ENCODE results near the gene NUAK2.
A peak's percentile ranks its signal among the peaks of the same experiment; 100 is the strongest.
"Not testable (repeated sequence)": the region's sequence is repeated elsewhere in the genome, so short reads cannot be mapped to it uniquely, and the experiment has no call there.

The NUAK2 gene

DNA sequence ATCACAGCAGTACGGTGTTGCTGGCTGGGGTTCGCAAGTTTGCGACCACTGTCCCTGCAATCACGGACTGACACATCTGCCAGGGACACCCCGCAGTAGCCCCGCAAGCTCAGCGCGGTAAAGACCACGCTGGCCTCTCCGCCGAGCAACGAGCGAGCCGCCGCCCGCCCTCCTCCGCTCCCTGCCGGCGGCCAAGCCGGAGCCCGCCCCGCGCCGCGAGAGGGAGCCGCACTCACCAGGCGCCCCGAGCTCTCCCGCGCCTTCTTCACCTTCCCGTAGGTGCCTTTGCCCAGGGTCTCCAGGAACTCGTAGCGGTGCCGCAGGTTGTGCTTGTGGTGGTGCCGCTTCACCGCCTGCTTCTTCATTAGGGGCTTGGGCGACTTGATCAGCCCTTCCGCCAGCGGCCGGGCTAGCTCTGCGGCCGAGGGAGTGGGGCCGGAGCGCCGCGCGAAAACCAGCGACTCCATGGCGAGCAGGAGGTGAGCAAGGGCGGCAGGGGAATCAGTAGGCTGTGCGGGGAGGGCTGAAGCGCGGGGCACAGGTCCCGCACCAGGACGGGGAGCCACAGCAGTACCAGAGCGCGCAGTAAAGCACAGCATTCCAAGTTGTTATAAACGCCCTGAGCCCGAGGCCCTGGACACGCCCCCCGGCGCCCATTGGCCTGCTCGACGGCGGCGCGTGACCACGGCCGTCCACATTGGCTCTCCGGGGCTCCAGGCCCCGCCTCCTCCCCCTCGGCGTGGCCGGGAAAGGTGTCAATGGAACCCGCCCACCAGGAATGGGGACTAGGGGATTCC lies at the start of gene NUAK2:
Gene NUAK2 (minus strand): TSS at position 584 of the 797 bp plus-strand sequence. CDS start 117 bp downstream, at position 467.
- Histone ChIP-seq H3K27ac (ENCODE audit: low read depth, low read length) (peak within 1 kb of the TSS; percentile 65), H3K4me1 (ENCODE audit: control insufficient read depth in 5 of 5, insufficient read depth in 5 of 5, low read length in 5 of 5) (peaks cover 7 to 60% (median 45%) of the 10 kb centered on the region in 5 donors), H3K36me3 (ENCODE audit: control insufficient read depth in 5 of 5, insufficient read depth in 5 of 5, low read length in 5 of 5) (no peaks in the 10 kb centered on the region), H3K4me3 (ENCODE audit: low read depth in 1 of 5, low read length in 5 of 5) (peak within 1 kb of the TSS; percentile 77 to 93 (median 82)), H3K9me3 (ENCODE audit: control insufficient read depth in 5 of 5, low read length in 5 of 5) (no peaks in the 10 kb centered on the region), H3K9ac (ENCODE audit: low read length in 5 of 5) (peak within 1 kb of the TSS in 4 of 5 donors; percentile 80 to 86 (median 83)), H3K27me3 (ENCODE audit: control insufficient read depth in 5 of 5, insufficient read depth in 4 of 5, low read length in 5 of 5) (no peaks in the 10 kb centered on the region)

DNA sequence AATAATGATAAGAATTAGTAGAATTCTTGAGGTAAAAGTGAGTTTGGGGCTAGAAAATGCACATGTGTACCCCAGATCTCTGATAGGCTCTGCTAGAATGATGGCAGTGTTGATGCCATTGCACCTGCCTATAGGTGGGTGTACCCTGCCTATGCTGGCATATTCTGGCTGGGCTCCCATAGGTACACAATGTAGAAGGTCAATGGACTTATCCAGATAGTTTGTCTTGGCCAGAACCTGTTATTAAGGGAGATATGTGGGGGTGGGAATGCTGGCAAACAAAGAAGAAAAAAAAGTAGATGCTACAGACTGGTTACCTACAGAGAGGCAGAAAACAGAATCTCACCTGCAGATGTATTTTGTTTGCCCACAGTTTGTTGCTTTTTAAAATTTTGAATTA lies 49.2 kb upstream of the NUAK2 start:
- Histone ChIP-seq H3K36me3 (ENCODE audit: control insufficient read depth in 5 of 5, insufficient read depth in 5 of 5, low read length in 5 of 5) (no peaks in the 10 kb centered on the region), H3K9me3 (ENCODE audit: control insufficient read depth in 5 of 5, low read length in 5 of 5) (peaks cover 0 to 3% (median 0%) of the 10 kb centered on the region in 5 donors), H3K27me3 (ENCODE audit: control insufficient read depth in 5 of 5, insufficient read depth in 4 of 5, low read length in 5 of 5) (peaks cover 3 to 29% (median 19%) of the 10 kb centered on the region in 5 donors), H3K9ac (ENCODE audit: low read length in 5 of 5) (no peak overlapping the region), H3K4me3 (ENCODE audit: low read depth in 1 of 5, low read length in 5 of 5) (no peak overlapping the region), H3K27ac (ENCODE audit: low read depth, low read length) (no peak overlapping the region), H3K4me1 (ENCODE audit: control insufficient read depth in 5 of 5, insufficient read depth in 5 of 5, low read length in 5 of 5) (no peaks in the 10 kb centered on the region)

DNA sequence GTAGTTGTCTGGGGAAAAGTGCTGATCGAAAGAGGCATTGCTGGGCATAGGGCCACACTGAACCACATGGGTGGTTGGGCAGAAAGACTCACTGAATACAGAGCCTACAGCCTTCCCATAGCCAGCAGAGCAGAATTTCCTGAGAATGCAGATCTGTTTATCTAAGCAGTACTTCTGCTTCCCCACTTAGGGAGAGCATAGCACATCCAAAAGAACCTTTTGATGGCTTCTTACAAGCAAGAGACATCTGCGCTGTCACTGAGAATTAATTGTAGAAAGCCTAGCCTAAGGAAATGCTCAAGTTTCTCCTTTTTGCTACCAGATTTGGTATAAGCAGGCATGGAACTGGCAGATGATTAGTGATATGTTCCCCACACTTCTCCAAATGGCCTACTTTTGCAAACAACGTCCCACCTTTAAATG lies 48.2 kb upstream of the NUAK2 start:
- H3K9ac ChIP-seq (ENCODE audit: low read length in 5 of 5): no peak overlapping the region
- H3K27ac ChIP-seq (ENCODE audit: low read depth, low read length): no peak overlapping the region
- no peak overlapping the region for H3K4me3 ChIP-seq (ENCODE audit: low read depth in 1 of 5, low read length in 5 of 5)
- H3K36me3 ChIP-seq (ENCODE audit: control insufficient read depth in 5 of 5, insufficient read depth in 5 of 5, low read length in 5 of 5): no peaks in the 10 kb centered on the region
- H3K4me1 ChIP-seq (ENCODE audit: control insufficient read depth in 5 of 5, insufficient read depth in 5 of 5, low read length in 5 of 5): no peaks in the 10 kb centered on the region
- H3K9me3 ChIP-seq (ENCODE audit: control insufficient read depth in 5 of 5, low read length in 5 of 5): peaks cover 0 to 3% (median 0%) of the 10 kb centered on the region in 5 donors
- H3K27me3 ChIP-seq (ENCODE audit: control insufficient read depth in 5 of 5, insufficient read depth in 4 of 5, low read length in 5 of 5): peaks cover 3 to 29% (median 14%) of the 10 kb centered on the region in 5 donors

DNA sequence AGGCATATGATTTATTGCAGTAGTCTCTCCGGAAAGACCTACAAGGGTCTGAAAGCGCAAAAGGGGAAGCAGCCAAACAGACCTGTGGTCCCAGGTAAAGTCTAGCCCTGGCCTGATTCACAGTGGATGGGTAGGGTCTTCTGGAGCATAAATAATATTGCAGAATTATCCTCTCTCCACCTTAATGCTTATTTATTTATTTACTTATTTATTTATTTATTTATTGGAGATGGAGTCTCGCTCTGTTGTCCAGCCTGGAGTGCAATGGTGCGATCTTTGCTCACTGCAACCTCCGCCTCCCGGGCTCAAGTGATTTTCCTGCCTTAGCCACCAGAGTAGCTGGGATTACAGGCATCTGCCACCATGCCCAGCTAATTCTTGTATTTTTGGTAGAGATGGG lies 46.9 kb upstream of the NUAK2 start:
- Histone ChIP-seq H3K27me3 (ENCODE audit: control insufficient read depth in 5 of 5, insufficient read depth in 4 of 5, low read length in 5 of 5) (peaks cover 0 to 17% (median 5%) of the 10 kb centered on the region in 5 donors), H3K4me1 (ENCODE audit: control insufficient read depth in 5 of 5, insufficient read depth in 5 of 5, low read length in 5 of 5) (no peaks in the 10 kb centered on the region), H3K9me3 (ENCODE audit: control insufficient read depth in 5 of 5, low read length in 5 of 5) (peaks cover 0 to 3% (median 0%) of the 10 kb centered on the region in 5 donors), H3K4me3 (ENCODE audit: low read depth in 1 of 5, low read length in 5 of 5) (no peak overlapping the region), H3K9ac (ENCODE audit: low read length in 5 of 5) (no peak overlapping the region), H3K27ac (ENCODE audit: low read depth, low read length) (no peak overlapping the region), H3K36me3 (ENCODE audit: control insufficient read depth in 5 of 5, insufficient read depth in 5 of 5, low read length in 5 of 5) (no peaks in the 10 kb centered on the region)

DNA sequence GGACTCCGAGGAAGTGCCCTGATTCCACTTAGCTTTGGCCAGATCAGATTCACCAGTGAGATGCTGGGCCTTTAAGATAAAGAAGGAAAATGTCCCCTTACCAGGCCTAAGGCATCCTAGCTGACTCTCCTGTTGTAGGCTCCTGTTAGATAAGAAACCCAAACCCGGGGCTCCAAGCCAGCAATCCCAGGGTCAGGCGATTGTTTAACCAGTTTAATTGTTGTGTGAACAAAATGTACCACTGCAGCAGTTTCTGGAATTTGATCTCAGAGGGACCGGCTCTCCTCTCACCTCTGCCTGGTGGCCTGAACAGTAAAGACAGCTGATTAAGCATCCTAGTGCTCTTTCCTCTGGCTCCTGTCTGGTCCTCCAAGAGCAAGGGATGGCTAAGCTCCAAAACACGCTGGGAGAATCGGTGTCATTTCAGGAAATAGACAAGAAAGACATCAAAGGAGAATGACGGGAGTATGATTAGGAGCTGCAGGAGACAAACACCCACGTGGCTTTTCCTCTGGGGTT lies 44.5 kb upstream of the NUAK2 start:
- no peaks in the 10 kb centered on the region for H3K9me3 ChIP-seq (ENCODE audit: control insufficient read depth in 5 of 5, low read length in 5 of 5)
- H3K4me3 ChIP-seq (ENCODE audit: low read depth in 1 of 5, low read length in 5 of 5): no peak overlapping the region
- no peak overlapping the region for H3K27ac ChIP-seq (ENCODE audit: low read depth, low read length)
- no peaks in the 10 kb centered on the region for H3K4me1 ChIP-seq (ENCODE audit: control insufficient read depth in 5 of 5, insufficient read depth in 5 of 5, low read length in 5 of 5)
- H3K36me3 ChIP-seq (ENCODE audit: control insufficient read depth in 5 of 5, insufficient read depth in 5 of 5, low read length in 5 of 5): no peaks in the 10 kb centered on the region
- peaks cover 0 to 9% (median 0%) of the 10 kb centered on the region in 5 donors for H3K27me3 ChIP-seq (ENCODE audit: control insufficient read depth in 5 of 5, insufficient read depth in 4 of 5, low read length in 5 of 5)
- H3K9ac ChIP-seq (ENCODE audit: low read length in 5 of 5): no peak overlapping the region

DNA sequence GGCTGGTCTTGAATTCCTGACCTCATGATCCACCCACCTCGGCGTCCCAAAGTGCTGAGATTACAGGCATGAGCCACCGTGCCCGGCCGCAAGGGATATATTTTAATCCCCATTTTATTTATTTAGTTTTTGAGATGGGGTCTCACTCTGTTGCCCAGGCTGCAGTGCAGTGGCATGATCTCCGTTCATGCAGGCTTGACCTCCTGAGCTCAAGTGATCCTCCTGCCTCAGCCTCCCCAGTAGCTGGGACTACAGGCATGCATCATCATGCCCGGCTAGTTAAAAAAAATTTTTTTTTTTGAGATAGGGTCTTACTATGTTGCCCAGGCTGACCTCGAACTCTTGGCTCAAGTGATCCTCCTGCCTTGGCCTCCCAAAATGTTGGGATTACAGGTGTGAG lies 43.5 kb upstream of the NUAK2 start:
- H3K4me3 ChIP-seq (ENCODE audit: low read depth in 1 of 5, low read length in 5 of 5); H3K27ac ChIP-seq (ENCODE audit: low read depth, low read length); H3K9ac ChIP-seq (ENCODE audit: low read length in 5 of 5); H3K27me3 ChIP-seq (ENCODE audit: control insufficient read depth in 5 of 5, insufficient read depth in 4 of 5, low read length in 5 of 5); H3K36me3 ChIP-seq (ENCODE audit: control insufficient read depth in 5 of 5, insufficient read depth in 5 of 5, low read length in 5 of 5); H3K4me1 ChIP-seq (ENCODE audit: control insufficient read depth in 5 of 5, insufficient read depth in 5 of 5, low read length in 5 of 5); H3K9me3 ChIP-seq (ENCODE audit: control insufficient read depth in 5 of 5, low read length in 5 of 5): not testable (repeated sequence)

DNA sequence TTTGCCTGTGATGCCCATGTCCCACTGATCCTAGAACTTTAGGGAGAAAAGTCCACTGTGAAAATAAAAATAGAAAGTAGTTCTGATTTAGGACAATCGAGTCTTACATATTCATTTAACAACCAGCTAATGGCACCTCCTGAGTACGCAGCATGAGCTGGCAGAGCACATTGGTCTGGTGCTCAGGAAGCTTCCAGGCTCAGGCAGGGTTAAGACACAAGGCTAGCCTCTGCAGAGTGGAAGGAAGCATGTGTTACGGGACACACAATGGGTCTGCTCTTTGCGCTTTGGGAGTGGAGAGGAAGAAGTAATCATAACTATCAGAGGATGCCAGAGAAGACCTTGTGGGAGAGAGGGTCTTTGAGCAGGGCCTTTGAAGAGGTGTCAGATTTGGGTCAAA lies 39.3 kb upstream of the NUAK2 start:
- Histone ChIP-seq H3K4me3 (ENCODE audit: low read depth in 1 of 5, low read length in 5 of 5) (no peak overlapping the region), H3K27ac (ENCODE audit: low read depth, low read length) (no peak overlapping the region), H3K27me3 (ENCODE audit: control insufficient read depth in 5 of 5, insufficient read depth in 4 of 5, low read length in 5 of 5) (peaks cover 11 to 20% (median 14%) of the 10 kb centered on the region in 5 donors), H3K9ac (ENCODE audit: low read length in 5 of 5) (no peak overlapping the region), H3K4me1 (ENCODE audit: control insufficient read depth in 5 of 5, insufficient read depth in 5 of 5, low read length in 5 of 5) (peaks cover 0 to 9% (median 7%) of the 10 kb centered on the region in 5 donors), H3K36me3 (ENCODE audit: control insufficient read depth in 5 of 5, insufficient read depth in 5 of 5, low read length in 5 of 5) (no peaks in the 10 kb centered on the region), H3K9me3 (ENCODE audit: control insufficient read depth in 5 of 5, low read length in 5 of 5) (no peaks in the 10 kb centered on the region)

DNA sequence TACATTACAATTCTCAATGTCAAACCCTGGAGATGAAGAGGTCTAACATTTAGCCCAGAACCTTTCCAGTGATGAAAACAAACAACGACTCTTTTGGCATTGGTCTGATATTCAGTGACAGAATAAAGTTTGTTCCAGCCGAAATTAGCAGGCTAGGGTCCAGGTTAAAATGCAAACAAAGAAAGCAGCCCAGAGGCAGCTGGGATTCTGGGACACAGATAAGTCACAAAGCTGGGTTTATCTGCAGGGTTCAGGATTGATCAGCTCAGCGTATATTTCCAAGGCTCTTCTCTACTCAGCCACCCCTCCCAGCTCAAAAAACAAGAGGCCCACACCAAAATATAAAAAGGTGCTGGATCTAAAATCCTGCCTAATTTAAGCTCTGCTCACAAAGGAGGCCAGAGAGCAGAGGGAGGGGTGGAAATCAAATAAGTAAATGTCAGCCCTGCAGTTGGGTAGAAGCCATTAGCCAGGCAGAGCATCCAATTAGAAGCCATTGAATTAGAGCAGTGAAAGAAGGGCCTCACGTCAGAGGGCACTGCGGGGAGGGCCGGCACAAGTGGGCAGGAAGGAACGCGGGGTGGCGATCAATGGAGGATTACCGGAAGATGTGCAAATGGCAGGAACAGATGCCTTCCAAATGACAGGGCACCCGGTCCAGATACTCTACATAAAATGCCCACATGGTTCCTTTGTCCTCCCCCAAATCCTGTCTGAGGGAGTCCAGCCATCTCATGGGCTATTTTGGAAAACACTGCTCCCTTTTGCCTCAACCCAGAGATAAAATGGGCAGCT lies 38.4 kb upstream of the NUAK2 start:
- Histone ChIP-seq H3K27ac (ENCODE audit: low read depth, low read length) (no peak overlapping the region), H3K27me3 (ENCODE audit: control insufficient read depth in 5 of 5, insufficient read depth in 4 of 5, low read length in 5 of 5) (peaks cover 12 to 25% (median 14%) of the 10 kb centered on the region in 5 donors), H3K4me1 (ENCODE audit: control insufficient read depth in 5 of 5, insufficient read depth in 5 of 5, low read length in 5 of 5) (peaks cover 0 to 9% (median 7%) of the 10 kb centered on the region in 5 donors), H3K9me3 (ENCODE audit: control insufficient read depth in 5 of 5, low read length in 5 of 5) (no peaks in the 10 kb centered on the region), H3K36me3 (ENCODE audit: control insufficient read depth in 5 of 5, insufficient read depth in 5 of 5, low read length in 5 of 5) (no peaks in the 10 kb centered on the region), H3K4me3 (ENCODE audit: low read depth in 1 of 5, low read length in 5 of 5) (no peak overlapping the region), H3K9ac (ENCODE audit: low read length in 5 of 5) (no peak overlapping the region)

DNA sequence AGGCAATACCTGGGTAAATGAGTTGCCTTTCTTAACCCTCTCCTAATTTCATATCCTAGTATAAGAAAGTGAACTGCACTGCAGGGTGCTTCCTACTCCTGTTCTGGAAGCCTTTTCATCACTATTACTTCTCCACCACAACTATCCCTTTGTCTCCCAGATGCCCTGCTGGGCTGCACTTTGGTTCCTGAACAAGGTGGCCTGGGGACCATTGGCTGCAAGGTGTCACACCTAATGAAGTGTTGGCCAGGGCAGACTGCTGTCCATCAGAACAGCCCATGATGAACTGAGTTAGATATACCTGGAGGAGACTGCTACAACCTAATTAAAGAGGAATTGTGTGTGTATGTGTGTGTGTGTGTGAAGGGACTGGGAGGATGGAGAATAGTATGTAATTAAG lies 37.0 kb upstream of the NUAK2 start:
- Histone ChIP-seq H3K4me1 (ENCODE audit: control insufficient read depth in 5 of 5, insufficient read depth in 5 of 5, low read length in 5 of 5) (peaks cover 0 to 9% (median 7%) of the 10 kb centered on the region in 5 donors), H3K9me3 (ENCODE audit: control insufficient read depth in 5 of 5, low read length in 5 of 5) (no peaks in the 10 kb centered on the region), H3K27me3 (ENCODE audit: control insufficient read depth in 5 of 5, insufficient read depth in 4 of 5, low read length in 5 of 5) (peaks cover 12 to 25% (median 14%) of the 10 kb centered on the region in 5 donors), H3K4me3 (ENCODE audit: low read depth in 1 of 5, low read length in 5 of 5) (no peak overlapping the region), H3K9ac (ENCODE audit: low read length in 5 of 5) (no peak overlapping the region), H3K36me3 (ENCODE audit: control insufficient read depth in 5 of 5, insufficient read depth in 5 of 5, low read length in 5 of 5) (no peaks in the 10 kb centered on the region), H3K27ac (ENCODE audit: low read depth, low read length) (no peak overlapping the region)

DNA sequence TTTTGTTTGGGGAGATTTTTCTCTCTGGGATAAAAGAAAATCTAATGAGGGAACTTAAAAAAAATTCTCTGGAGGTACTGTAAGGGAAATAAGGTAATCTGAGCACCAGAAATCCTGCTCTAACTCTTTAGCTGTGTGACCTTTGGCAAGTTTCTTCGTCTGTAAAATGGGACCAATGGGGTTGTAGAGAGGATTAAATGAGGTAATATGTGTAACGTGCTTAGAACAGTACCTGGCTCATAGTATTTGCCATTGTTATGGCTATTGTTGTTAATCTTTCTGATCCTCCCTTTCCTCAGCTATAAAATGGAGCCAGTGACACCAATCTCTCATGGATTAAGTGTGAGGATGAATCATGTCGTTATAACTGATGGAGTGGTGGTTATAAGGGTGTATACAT lies 36.0 kb upstream of the NUAK2 start:
- Histone ChIP-seq H3K9ac (ENCODE audit: low read length in 5 of 5) (no peak overlapping the region), H3K27me3 (ENCODE audit: control insufficient read depth in 5 of 5, insufficient read depth in 4 of 5, low read length in 5 of 5) (peaks cover 12 to 25% (median 16%) of the 10 kb centered on the region in 5 donors), H3K4me3 (ENCODE audit: low read depth in 1 of 5, low read length in 5 of 5) (no peak overlapping the region), H3K27ac (ENCODE audit: low read depth, low read length) (no peak overlapping the region), H3K4me1 (ENCODE audit: control insufficient read depth in 5 of 5, insufficient read depth in 5 of 5, low read length in 5 of 5) (peaks cover 0 to 9% (median 7%) of the 10 kb centered on the region in 5 donors), H3K36me3 (ENCODE audit: control insufficient read depth in 5 of 5, insufficient read depth in 5 of 5, low read length in 5 of 5) (no peaks in the 10 kb centered on the region), H3K9me3 (ENCODE audit: control insufficient read depth in 5 of 5, low read length in 5 of 5) (no peaks in the 10 kb centered on the region)
